IMR-90 (cell line): ENCODE measurements around the gene HLA-DQA1. TPM values are rescaled to one million over a fixed set of nuclear protein-coding genes. Genes with fewer than 3 reads are reported as not detected.

Experiments
- ATAC-seq: fragments of 200-7000 bp; cut with Tn5 transposase; 2 replicates; pipeline ENCODE4 v1.9.1; 2020; ENCODE audit warnings: low read depth, mild to moderate bottlenecking, moderate library complexity
- BruUV-seq: library from RNA; stranded (reverse); fragments of 400-500 nt; replicated peaks from 2 replicates; lab custom pipeline; 2021; lab: Mats Ljungman, UMichigan
- CTCF ChIA-PET: fragments of 300-600 bp; formaldehyde crosslinking; extraction: SDS; loops from one replicate; lab custom pipeline; 2021; ENCODE audit warnings: antibody characterized with exemption; lab: Yijun Ruan, JAX
- POLR2A ChIA-PET: fragments of 300-600 bp; sonication (Branson Sonifier 250); formaldehyde crosslinking; loops from one replicate; lab custom pipeline; 2022; ENCODE audit warnings: antibody characterized with exemption; ENCODE audit not compliant: unreplicated experiment; lab: Charles Lee
- DNase-seq: peaks from one replicate; pipeline ENCODE4 v3.0.0; 2013
- H2AFZ ChIP-seq: replicated peaks from 2 replicates; pipeline ENCODE3; 2013; ENCODE audit warnings: low read length, mild to moderate bottlenecking; ENCODE audit not compliant: poor library complexity
- H2AK5ac ChIP-seq: 2 replicates; pipeline ENCODE4 v1.6.1; 2013; ENCODE audit warnings: low read depth, low read length, inconsistent platforms
- H2AK9ac ChIP-seq: replicated peaks from 2 replicates; pipeline ENCODE3; 2013; ENCODE audit warnings: mild to moderate bottlenecking, low read depth, low read length, moderate library complexity; ENCODE audit not compliant: poor library complexity
- H2BK120ac ChIP-seq: 2 replicates; pipeline ENCODE4 v1.6.1; 2013; ENCODE audit warnings: low read depth, low read length, inconsistent platforms
- H2BK15ac ChIP-seq: 3 replicates; pipeline ENCODE4 v1.6.1; 2013; ENCODE audit warnings: low read depth, low read length, inconsistent platforms
- H2BK20ac ChIP-seq: 2 replicates; pipeline ENCODE4 v1.6.1; 2013; ENCODE audit warnings: low read depth, mild to moderate bottlenecking, inconsistent platforms, low read length, moderate library complexity
- H2BK5ac ChIP-seq: 2 replicates; pipeline ENCODE4 v1.6.1; 2013; ENCODE audit warnings: mild to moderate bottlenecking, low read depth, low read length, inconsistent platforms; ENCODE audit not compliant: poor library complexity, severe bottlenecking
- H3K14ac ChIP-seq: replicated peaks from 2 replicates; pipeline ENCODE4 v1.6.1; 2013; ENCODE audit warnings: low read depth, low read length, inconsistent platforms
- H3K18ac ChIP-seq: 2 replicates; pipeline ENCODE4 v1.6.1; 2013; ENCODE audit warnings: low read depth, low read length, control low read depth
- H3K23ac ChIP-seq: 2 replicates; pipeline ENCODE4 v1.6.1; 2013; ENCODE audit warnings: low read depth, low read length, inconsistent platforms
- H3K27ac ChIP-seq: 2 replicates; pipeline ENCODE4 v1.5.1; 2013; ENCODE audit warnings: mild to moderate bottlenecking, control low read depth, low read length; ENCODE audit not compliant: insufficient read depth
- H3K27me3 ChIP-seq: 2 replicates; pipeline ENCODE4 v1.6.1; 2013; ENCODE audit warnings: low read length; ENCODE audit not compliant: control insufficient read depth, insufficient read depth
- H3K36me3 ChIP-seq: 2 replicates; pipeline ENCODE4 v1.6.1; 2013; ENCODE audit warnings: low read length, mixed read lengths; ENCODE audit not compliant: control insufficient read depth, insufficient read depth
- H3K4ac ChIP-seq: 2 replicates; pipeline ENCODE4 v1.6.1; 2013; ENCODE audit warnings: low read depth, low read length, inconsistent platforms
- H3K4me1 ChIP-seq: 2 replicates; pipeline ENCODE4 v1.6.1; 2013; ENCODE audit warnings: low read length, mixed read lengths; ENCODE audit not compliant: control insufficient read depth, insufficient read depth
- H3K4me2 ChIP-seq: 2 replicates; pipeline ENCODE4 v1.6.1; 2013; ENCODE audit warnings: low read depth, mild to moderate bottlenecking, control low read depth, low read length, moderate library complexity
- H3K4me3 ChIP-seq: 2 replicates; pipeline ENCODE4 v1.5.1; 2013; ENCODE audit warnings: low read depth, mild to moderate bottlenecking, control low read depth, low read length, moderate library complexity; ENCODE audit not compliant: insufficient read depth
- H3K56ac ChIP-seq: 2 replicates; pipeline ENCODE4 v1.6.1; 2013; ENCODE audit warnings: low read length, inconsistent platforms; ENCODE audit not compliant: insufficient read depth; ENCODE audit errors: extremely low read depth
- H3K79me1 ChIP-seq, 2 experiments: 2 replicates each; pipeline ENCODE4 v1.6.1; 2013; ENCODE audit warnings: low read length in 2 of 2, inconsistent platforms in 1 of 2, low read depth in 1 of 2
- H3K9ac ChIP-seq: 2 replicates; pipeline ENCODE4 v1.6.1; 2013; ENCODE audit warnings: low read depth, low read length, control low read depth
- H3K9me1 ChIP-seq: 2 replicates; pipeline ENCODE4 v1.6.1; 2013; ENCODE audit warnings: low read length, inconsistent platforms; ENCODE audit not compliant: insufficient read depth
- H3K9me3 ChIP-seq: 2 replicates; pipeline ENCODE4 v1.6.1; 2013; ENCODE audit warnings: low read length; ENCODE audit not compliant: control insufficient read depth, insufficient read depth
- H4K20me1 ChIP-seq: 2 replicates; pipeline ENCODE4 v1.6.1; 2013; ENCODE audit warnings: low read length, inconsistent platforms; ENCODE audit not compliant: insufficient read depth
- H4K5ac ChIP-seq: 2 replicates; pipeline ENCODE4 v1.6.1; 2013; ENCODE audit warnings: mild to moderate bottlenecking, low read depth, low read length, control low read depth
- H4K8ac ChIP-seq, 2 experiments: 2 replicates each; pipeline ENCODE4 v1.6.1; 2013; ENCODE audit warnings: low read depth in 2 of 2, low read length in 2 of 2, control low read depth in 1 of 2, inconsistent platforms in 1 of 2
- H4K91ac ChIP-seq: 2 replicates; pipeline ENCODE4 v1.6.1; 2013; ENCODE audit warnings: low read depth, low read length, inconsistent platforms; ENCODE audit not compliant: insufficient read depth
- CEBPB ChIP-seq: IDR thresholded peaks from 2 replicates; pipeline ENCODE4 v1.6.1; 2012; ENCODE audit warnings: low read depth, low read length, improper control_type of control experiment
- MAFK ChIP-seq: IDR thresholded peaks from 2 replicates; pipeline ENCODE4 v1.6.1; 2012; ENCODE audit warnings: low read depth, low read length, improper control_type of control experiment
- RFX5 ChIP-seq: IDR thresholded peaks from 2 replicates; pipeline ENCODE4 v1.8.0; 2012; ENCODE audit warnings: low read depth, mild to moderate bottlenecking, low read length, moderate library complexity
- WGBS, 2 experiments: methylation state at CpG; one replicate each; pipeline versions ENCODE4 v1.1.5 to v1.1.7; 2013; ENCODE audit warnings: missing lambda C conversion rate in 2 of 2; ENCODE audit not compliant: insufficient read length in 1 of 2; ENCODE audit errors: extremely low coverage in 2 of 2; 5-methylcytosine and 5-hydroxymethylcytosine counted together
- dilution Hi-C: fragments of 300-500 bp; cut with HindIII; formaldehyde crosslinking; loops from one replicate; pipeline ENCODE4 v1.14.3; 2018; ENCODE audit warnings: low sequenced_read_pairs; ENCODE audit not compliant: unreplicated experiment
- in situ Hi-C: fragments of 300-500 bp; cut with MboI; formaldehyde crosslinking; loops from 3 replicates; pipeline ENCODE4 v1.14.3; 2019; ENCODE audit warnings: low sequenced_read_pairs, inconsistent platforms, mixed read lengths
- intact Hi-C: fragments of 100-400 bp; cut with micrococcal nuclease; formaldehyde crosslinking; loops from 2 replicates; pipeline ENCODE4 v1.10.0; 2022
- polyA plus RNA-seq, 3 experiments: library from polyadenylated mRNA; depleted of rRNA; stranded (reverse); fragments of >200 nt; gene quantifications; 2 replicates each; pipeline ENCODE4 v1.2.3, GENCODE V29; 2012; ENCODE audit warnings: low replicate concordance in 1 of 3
- total RNA-seq: library from RNA; depleted of rRNA; stranded (reverse); fragments of >200 nt; gene quantifications from 2 replicates; pipeline ENCODE4 v1.2.3, GENCODE V29; 2012

Gene HLA-DQA1
- total and polyA plus RNA-seq, 2 of the 4 experiments (the other 2 are of a cell fraction) = not detected

DNA sequence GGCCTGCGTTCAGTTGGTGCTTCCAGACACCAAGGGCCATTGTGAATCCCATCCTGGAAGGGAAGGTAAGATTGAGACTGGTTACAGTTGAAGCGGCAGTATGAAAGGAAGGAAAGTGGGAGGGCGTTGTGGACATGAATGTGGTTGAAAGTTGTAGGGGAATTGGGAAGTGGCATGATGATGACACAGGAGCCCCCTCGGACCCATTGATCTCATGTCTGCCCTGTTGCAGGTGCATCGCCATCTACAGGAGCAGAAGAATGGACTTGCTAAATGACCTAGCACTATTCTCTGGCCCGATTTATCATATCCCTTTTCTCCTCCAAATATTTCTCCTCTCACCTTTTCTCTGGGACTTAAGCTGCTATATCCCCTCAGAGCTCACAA lies 5.5 kb downstream of the HLA-DQA1 start:
- H3K9ac ChIP-seq = no peak overlapping the region
- no peak overlapping the region for H4K8ac ChIP-seq
- no peak overlapping the region for H4K5ac ChIP-seq
- no peak overlapping the region for H3K18ac ChIP-seq
- H3K9me3 ChIP-seq = no peaks in the 10 kb centered on the region
- ChIA-PET POLR2A (no interaction called here), CTCF (no interaction called here)
- no peak overlapping the region for H2AFZ ChIP-seq
- H2BK5ac ChIP-seq = no peak overlapping the region
- no peak overlapping the region for H3K4ac ChIP-seq
- no peak overlapping the region for H3K4me3 ChIP-seq
- H3K56ac ChIP-seq = no peak overlapping the region
- no peak overlapping the region for H2BK20ac ChIP-seq
- ATAC-seq (no peak), DNase-seq (no peak)
- H3K14ac ChIP-seq = no peak overlapping the region
- no peaks in the 10 kb centered on the region for H4K20me1 ChIP-seq
- H3K4me1 ChIP-seq = no peaks in the 10 kb centered on the region
- in situ Hi-C loops = no loop called here
- no peaks in the 10 kb centered on the region for H3K9me1 ChIP-seq
- no CpG with 5 or more reads among the region's 6 CpGs for WGBS, 2 experiments
- no peak overlapping the region for H3K27ac ChIP-seq
- no TSS peak for BruUV-seq
- no peak overlapping the region for H3K4me2 ChIP-seq
- intact Hi-C loops = no loop called here
- no peak overlapping the region for H2BK120ac ChIP-seq
- H2BK15ac ChIP-seq = no peak overlapping the region
- H3K27me3 ChIP-seq = no peaks in the 10 kb centered on the region
- H2AK9ac ChIP-seq = no peak overlapping the region
- no peak overlapping the region for H2AK5ac ChIP-seq
- no peak for TF ChIP-seq CEBPB
- TF ChIP-seq RFX5 = no peak
- TF ChIP-seq MAFK = no peak
- H3K79me1 ChIP-seq = no peaks in the 10 kb centered on the region
- no peak overlapping the region for H3K23ac ChIP-seq
- H3K36me3 ChIP-seq = no peaks in the 10 kb centered on the region
- dilution Hi-C loops = no loop called here
- no peak overlapping the region for H4K91ac ChIP-seq
